HFFc6 (cell line): ENCODE measurements around the gene SLC18A3. TPM values are rescaled to one million over a fixed set of nuclear protein-coding genes. Genes with fewer than 3 reads are reported as not detected.

ENCODE experiments used
- DNase-seq: peaks from one replicate; pipeline ENCODE4 v3.0.0-alpha.2; 2018
- H3K27ac Mint-ChIP-seq: 2 replicates; pipeline ENCODE4 v1.8.0; 2020; ENCODE audit warnings: mild to moderate bottlenecking, mixed read lengths
- H3K27me3 Mint-ChIP-seq: 2 replicates; pipeline ENCODE4 v1.8.0; 2021; ENCODE audit warnings: mild to moderate bottlenecking, moderate library complexity, mixed read lengths; ENCODE audit not compliant: insufficient read depth
- H3K36me3 Mint-ChIP-seq: 2 replicates; pipeline ENCODE4 v1.8.0; 2021; ENCODE audit warnings: low read depth, mixed read lengths
- H3K4me1 Mint-ChIP-seq: 2 replicates; pipeline ENCODE4 v1.8.0; 2020; ENCODE audit warnings: low read depth, mixed read lengths
- H3K4me3 Mint-ChIP-seq: 2 replicates; pipeline ENCODE4 v1.8.0; 2020; ENCODE audit warnings: mild to moderate bottlenecking, moderate library complexity, mixed read lengths
- H3K9me3 Mint-ChIP-seq: 2 replicates; pipeline ENCODE4 v1.8.0; 2020; ENCODE audit warnings: mild to moderate bottlenecking, mixed read lengths
- CTCF ChIP-seq: fragments of 200-600 bp; sonication (generic); IDR thresholded peaks from 2 replicates; pipeline ENCODE4 v1.5.0; 2021; ENCODE audit warnings: antibody characterized with exemption, mild to moderate bottlenecking
- total RNA-seq, 6 experiments: library from RNA; stranded (reverse); fragmentation: NEBNext Ultra II Directional; extraction: Animal tissue kit (Norgen Biotek cat#: 25700); gene quantifications; 2 replicates in 1 of 6; 3 replicates in 5 of 6; pipeline ENCODE4 v1.2.3, GENCODE V29; 2021

SLC18A3 gene
- total RNA-seq, 6 experiments from 2014 or later = not detected

GRCh38 chr10:49568235-49568634 is 41.9 kb upstream of the SLC18A3 start:
- peak; percentile 60 for DNase-seq
- H3K4me3 Mint-ChIP-seq = peak overlapping the region; percentile 70
- H3K9me3 Mint-ChIP-seq = peaks cover 26% of the 10 kb centered on the region
- H3K36me3 Mint-ChIP-seq = peaks cover 27% of the 10 kb centered on the region
- H3K27me3 Mint-ChIP-seq = no peaks in the 10 kb centered on the region; the same call in 1 of the 2 replicates
- no peak for TF ChIP-seq CTCF
- H3K4me1 Mint-ChIP-seq = peaks cover 96% of the 10 kb centered on the region
- H3K27ac Mint-ChIP-seq = peak overlapping the region; percentile 86

- peaks cover 32% of the 10 kb centered on the region for H3K36me3 Mint-ChIP-seq
- H3K27me3 Mint-ChIP-seq = no peaks in the 10 kb centered on the region; the same call in 1 of the 2 replicates
- no peak for TF ChIP-seq CTCF
- H3K4me3 Mint-ChIP-seq = peak overlapping the region; percentile 70
- peak overlapping the region; percentile 86 for H3K27ac Mint-ChIP-seq
- DNase-seq = peak; percentile 59
- H3K4me1 Mint-ChIP-seq = peaks cover 96% of the 10 kb centered on the region
- peaks cover 26% of the 10 kb centered on the region for H3K9me3 Mint-ChIP-seq
Measured at GRCh38 chr10:49569031-49569631, 41.0 kb upstream of the SLC18A3 start.

- Mint-ChIP-seq H3K36me3 (peaks cover 31% of the 10 kb centered on the region), H3K27me3 (no peaks in the 10 kb centered on the region), H3K4me1 (peaks cover 75% of the 10 kb centered on the region), H3K9me3 (peaks cover 25% of the 10 kb centered on the region), H3K27ac (0 out of 2 replicates have a peak overlapping the region, but pooled peaks have one; percentile 15), H3K4me3 (no peak overlapping the region)
- peak; percentile 45 for DNase-seq
- no peak for TF ChIP-seq CTCF
Measured at GRCh38 chr10:49571388-49571787, 38.7 kb upstream of the SLC18A3 start.

- Mint-ChIP-seq H3K27ac (no peak overlapping the region), H3K36me3 (peaks cover 24% of the 10 kb centered on the region), H3K4me3 (no peak overlapping the region; the same call in 1 of the 2 replicates), H3K4me1 (peaks cover 74% of the 10 kb centered on the region), H3K9me3 (peaks cover 19% of the 10 kb centered on the region), H3K27me3 (no peaks in the 10 kb centered on the region)
- DNase-seq = no peak
- no peak for TF ChIP-seq CTCF
Measured at GRCh38 chr10:49572594-49573114, 37.5 kb upstream of the SLC18A3 start.

- no peak overlapping the region for H3K27ac Mint-ChIP-seq
- peaks cover 62% of the 10 kb centered on the region for H3K4me1 Mint-ChIP-seq
- H3K9me3 Mint-ChIP-seq = peaks cover 4% of the 10 kb centered on the region
- H3K4me3 Mint-ChIP-seq = no peak overlapping the region
- no peaks in the 10 kb centered on the region for H3K27me3 Mint-ChIP-seq
- no peak for TF ChIP-seq CTCF
- peaks cover 8% of the 10 kb centered on the region; the same call in 1 of the 2 replicates for H3K36me3 Mint-ChIP-seq
- DNase-seq = no peak
Measured at GRCh38 chr10:49575489-49576072, 34.5 kb upstream of the SLC18A3 start.
